CD4-positive, alpha-beta T cell (primary cell): ENCODE measurements around the gene EZR. TPM values are rescaled to one million over a fixed set of nuclear protein-coding genes. Genes with fewer than 3 reads are reported as not detected.
A peak's percentile ranks its signal among the peaks of the same experiment; 100 is the strongest.

Experiments
- ATAC-seq: fragments of 200-7000 bp; cut with Tn5 transposase; one replicate; pipeline ENCODE4 v1.10.0; 2022; ENCODE audit warnings: mild to moderate bottlenecking; ENCODE audit not compliant: poor library complexity
- CTCF ChIA-PET: fragments of 350-600 bp; sonication (Branson Sonifier 250); formaldehyde crosslinking; loops from one replicate; lab custom pipeline; 2021; ENCODE audit warnings: antibody characterized with exemption, inconsistent platforms; lab: Charles Lee
- POLR2A ChIA-PET: fragments of 350-600 bp; sonication (Branson Sonifier 250); formaldehyde crosslinking; loops from one replicate; lab custom pipeline; 2021; ENCODE audit warnings: antibody characterized with exemption, inconsistent platforms; lab: Charles Lee
- DNase-seq, 14 experiments: peaks; one replicate each; pipeline ENCODE4 v3.0.0-alpha.2; 2013 to 2020; ENCODE audit warnings: mixed read lengths in 2 of 14
- H3K27ac ChIP-seq, 2 donors: one replicate each; pipeline versions ENCODE4 v1.5.1 to v1.7.0; 2013; ENCODE audit warnings: low read length in 2 of 2, low read depth in 1 of 2, mild to moderate bottlenecking in 1 of 2
- H3K27me3 ChIP-seq, 2 experiments: 1 replicate in 1 of 2; 2 replicates in 1 of 2; pipeline versions ENCODE4 v1.6.1 to v1.7.0; 2013; ENCODE audit warnings: low read length in 2 of 2, control low read depth in 1 of 2, mild to moderate bottlenecking in 1 of 2, moderate library complexity in 1 of 2; ENCODE audit not compliant: insufficient read depth in 2 of 2, control insufficient read depth in 1 of 2
- H3K36me3 ChIP-seq: one replicate; pipeline ENCODE4 v1.6.1; 2013; ENCODE audit warnings: low read length, control low read depth; ENCODE audit not compliant: insufficient read depth
- H3K4me1 ChIP-seq: one replicate; pipeline ENCODE4 v1.6.1; 2013; ENCODE audit warnings: low read length, control low read depth; ENCODE audit not compliant: insufficient read depth
- H3K4me3 ChIP-seq: one replicate; pipeline ENCODE4 v1.5.1; 2013; ENCODE audit warnings: mild to moderate bottlenecking, low read length, moderate library complexity
- H3K9me3 ChIP-seq, 2 experiments: 1 replicate in 1 of 2; 2 replicates in 1 of 2; pipeline versions ENCODE4 v1.6.1 to v1.7.0; 2013; ENCODE audit warnings: low read length in 2 of 2, mild to moderate bottlenecking in 2 of 2, control low read depth in 1 of 2, moderate library complexity in 1 of 2; ENCODE audit not compliant: control insufficient read depth in 1 of 2, insufficient read depth in 1 of 2
- H3K27ac Mint-ChIP-seq: one replicate; pipeline ENCODE4 v1.8.0; 2020; ENCODE audit warnings: mixed read lengths
- H3K27me3 Mint-ChIP-seq: one replicate; pipeline ENCODE4 v1.8.0; 2021; ENCODE audit warnings: mixed read lengths
- H3K36me3 Mint-ChIP-seq: one replicate; pipeline ENCODE4 v1.8.0; 2021; ENCODE audit warnings: low read depth, mixed read lengths
- H3K4me1 Mint-ChIP-seq: one replicate; pipeline ENCODE4 v1.8.0; 2021; ENCODE audit warnings: low read depth, mixed read lengths
- H3K4me3 Mint-ChIP-seq: one replicate; pipeline ENCODE4 v1.8.0; 2020; ENCODE audit warnings: mild to moderate bottlenecking, mixed read lengths
- H3K9me3 Mint-ChIP-seq: one replicate; pipeline ENCODE4 v1.8.0; 2020; ENCODE audit warnings: mixed read lengths
- CTCF ChIP-seq: fragments of 200-600 bp; IDR thresholded peaks from one replicate; pipeline ENCODE4 v1.8.0; 2022; ENCODE audit warnings: antibody characterized with exemption, mild to moderate bottlenecking
- intact Hi-C, 2 experiments: fragments of 100-400 bp; cut with DNase I in 1 of 2; cut with micrococcal nuclease in 1 of 2; formaldehyde crosslinking; loops; one replicate each; pipeline versions ENCODE4 v1.15.1 to v1.9.0; 2023 to 2025; cut with DNase I, micrococcal nuclease
- total RNA-seq, 174 experiments: library from RNA in 2 of 174; stranded (reverse) in 2 of 174; gene quantifications; one replicate each; pipeline ENCODE4 v1.2.3 and lab custom pipeline; 2021 to 2026

The EZR gene
- total RNA-seq, 2 experiments from 2014 or later, result 434 to 449 TPM

GRCh38 chr6:158725704-158726103, 93.5 kb downstream of the EZR start:
- peaks cover 17% of the 10 kb centered on the region for H3K4me1 ChIP-seq
- no peak overlapping the region for H3K4me3 Mint-ChIP-seq
- intact Hi-C loops, result no loop called here
- peaks cover 5% of the 10 kb centered on the region for H3K4me1 Mint-ChIP-seq
- H3K36me3 ChIP-seq, result peaks cover 34% of the 10 kb centered on the region
- no peaks in the 10 kb centered on the region for H3K27me3 ChIP-seq
- no peak for TF ChIP-seq CTCF
- no peak overlapping the region for H3K4me3 ChIP-seq
- no peak overlapping the region for H3K27ac Mint-ChIP-seq
- POLR2A ChIA-PET, result interaction anchor here (0.6 kb wide), 1 partner anchor 25 kb away, joined by 3 read pairs; no protein-coding TSS in a partner anchor
- peaks cover 59% of the 10 kb centered on the region for H3K36me3 Mint-ChIP-seq
- H3K27ac ChIP-seq, result no peak overlapping the region
- ATAC-seq (no peak), DNase-seq (no peak)
- CTCF ChIA-PET, result no interaction called here
- H3K9me3 ChIP-seq, result no peaks in the 10 kb centered on the region
- H3K9me3 Mint-ChIP-seq, result no peaks in the 10 kb centered on the region
- no peaks in the 10 kb centered on the region for H3K27me3 Mint-ChIP-seq

GRCh38 chr6:158722176-158722729, 96.9 kb downstream of the EZR start:
- ATAC-seq, result no peak
- Histone ChIP-seq H3K36me3 (peaks cover 24% of the 10 kb centered on the region), H3K4me1 (peaks cover 48% of the 10 kb centered on the region), H3K27me3 (no peaks in the 10 kb centered on the region), H3K9me3 (no peaks in the 10 kb centered on the region), H3K4me3 (no peak overlapping the region), H3K27ac (no peak overlapping the region)
- peaks cover 57% of the 10 kb centered on the region for H3K36me3 Mint-ChIP-seq
- TF ChIP-seq CTCF, result no peak
- CTCF ChIA-PET, result interaction anchor here (0.6 kb wide), 1 partner anchor 108 kb away, joined by 3 read pairs; no protein-coding TSS in a partner anchor
- peaks cover 32% of the 10 kb centered on the region for H3K4me1 Mint-ChIP-seq
- DNase-seq, result no peak
- POLR2A ChIA-PET, result no interaction called here
- intact Hi-C loops, result no loop called here
- H3K4me3 Mint-ChIP-seq, result no peak overlapping the region
- no peaks in the 10 kb centered on the region for H3K27me3 Mint-ChIP-seq
- no peak overlapping the region for H3K27ac Mint-ChIP-seq
- H3K9me3 Mint-ChIP-seq, result no peaks in the 10 kb centered on the region

- Histone ChIP-seq H3K4me3 (no peak overlapping the region), H3K4me1 (peaks cover 64% of the 10 kb centered on the region), H3K27me3 (no peaks in the 10 kb centered on the region), H3K9me3 (no peaks in the 10 kb centered on the region), H3K36me3 (peaks cover 25% of the 10 kb centered on the region), H3K27ac (peak overlapping the region in 1 of 2 donors; percentile 73)
- CTCF ChIA-PET, result interaction anchor here (1.0 to 1.3 kb wide), 2 partner anchors 14 to 24 kb away, joined by 4 to 5 read pairs; no protein-coding TSS in a partner anchor
- no peak for TF ChIP-seq CTCF
- H3K4me3 Mint-ChIP-seq, result no peak overlapping the region
- POLR2A ChIA-PET, result no interaction called here
- H3K9me3 Mint-ChIP-seq, result no peaks in the 10 kb centered on the region
- H3K27me3 Mint-ChIP-seq, result no peaks in the 10 kb centered on the region
- peaks cover 61% of the 10 kb centered on the region for H3K36me3 Mint-ChIP-seq
- no peak overlapping the region for H3K27ac Mint-ChIP-seq
- ATAC-seq (no peak), DNase-seq (peak in 2 of 14 experiments; percentile 17 to 20)
- peaks cover 41% of the 10 kb centered on the region for H3K4me1 Mint-ChIP-seq
- intact Hi-C loops, result loop anchor here (10.0 kb wide), 2 partner anchors 56 to 76 kb away; no protein-coding TSS in a partner anchor
Measured at GRCh38 chr6:158718461-158719046, 100.6 kb downstream of the EZR start.
